ENCODE data around the gene KIF21A. TPM values are rescaled to one million over a fixed set of nuclear protein-coding genes. Genes with fewer than 3 reads are reported as not detected.

KIF21A gene
- total and polyA plus RNA-seq, 3 donors from 2014 or later: 13.3 to 89.2 (median 70.2) TPM

- DNase-seq: no peak
- no peak overlapping the region for H3K4me3 ChIP-seq
- no peaks in the 10 kb centered on the region for H3K4me1 ChIP-seq
- WGBS, 2 donors: 89 to 95% methylated on average over 2 of the region's 2 CpGs
- no peaks in the 10 kb centered on the region for H3K36me3 ChIP-seq (ENCODE audit: low read depth, missing control alignments)
- H3K27ac ChIP-seq: no peak overlapping the region
- no peaks in the 10 kb centered on the region for H3K9me3 ChIP-seq
- TF ChIP-seq CTCF (IDR thresholded peaks at IDR 0.05) (no peak), POLR2A (IDR thresholded peaks at IDR 0.05) (no peak)
- intact Hi-C loops (cut with DNase I; ENCODE audit: low total_unique reads): no loop called here
- no peaks in the 10 kb centered on the region for H3K27me3 ChIP-seq
Measured at GRCh38 chr12:39389399-39390150, 53.3 kb downstream of the KIF21A start.

- no peak overlapping the region for H3K27ac ChIP-seq
- no peaks in the 10 kb centered on the region for H3K36me3 ChIP-seq (ENCODE audit: low read depth, missing control alignments)
- no peak overlapping the region for H3K4me3 ChIP-seq
- intact Hi-C loops (cut with DNase I; ENCODE audit: low total_unique reads): no loop called here
- no peaks in the 10 kb centered on the region for H3K9me3 ChIP-seq
- DNase-seq: no peak
- TF ChIP-seq CTCF (IDR thresholded peaks at IDR 0.05) (no peak), POLR2A (IDR thresholded peaks at IDR 0.05) (no peak)
- no peaks in the 10 kb centered on the region for H3K4me1 ChIP-seq
- 87 to 90% methylated on average over 3 of the region's 3 CpGs for WGBS, 2 donors
- no peaks in the 10 kb centered on the region for H3K27me3 ChIP-seq
Measured at GRCh38 chr12:39386335-39386734, 56.6 kb downstream of the KIF21A start.

- Histone ChIP-seq H3K27ac (no peak overlapping the region), H3K27me3 (no peaks in the 10 kb centered on the region), H3K9me3 (no peaks in the 10 kb centered on the region), H3K4me3 (no peak overlapping the region), H3K4me1 (no peaks in the 10 kb centered on the region), H3K36me3 (ENCODE audit: low read depth, missing control alignments) (no peaks in the 10 kb centered on the region)
- TF ChIP-seq POLR2A (IDR thresholded peaks at IDR 0.05): no peak
- no peak for TF ChIP-seq CTCF (IDR thresholded peaks at IDR 0.05)
- no peak for DNase-seq
- WGBS, 2 donors: 69 to 82% methylated on average over 2 of the region's 2 CpGs
- intact Hi-C loops (cut with DNase I; ENCODE audit: low total_unique reads): no loop called here
Measured at GRCh38 chr12:39383114-39383513, 59.8 kb downstream of the KIF21A start.

- no peaks in the 10 kb centered on the region for H3K36me3 ChIP-seq (ENCODE audit: low read depth, missing control alignments)
- H3K9me3 ChIP-seq: no peaks in the 10 kb centered on the region
- no peak for DNase-seq
- intact Hi-C loops (cut with DNase I; ENCODE audit: low total_unique reads): no loop called here
- no peak overlapping the region for H3K4me3 ChIP-seq
- no peaks in the 10 kb centered on the region for H3K27me3 ChIP-seq
- no peak for TF ChIP-seq CTCF (IDR thresholded peaks at IDR 0.05)
- TF ChIP-seq POLR2A (IDR thresholded peaks at IDR 0.05): no peak
- 93 to 95% methylated on average over 9 to 10 of the region's 10 CpGs for WGBS, 2 donors
- no peak overlapping the region for H3K27ac ChIP-seq
- H3K4me1 ChIP-seq: no peaks in the 10 kb centered on the region
Measured at GRCh38 chr12:39380090-39380489, 62.8 kb downstream of the KIF21A start.

GRCh38 chr12:39378341-39378740, 64.6 kb downstream of the KIF21A start:
- intact Hi-C loops (cut with DNase I; ENCODE audit: low total_unique reads): no loop called here
- no peak for DNase-seq
- Histone ChIP-seq H3K4me1 (no peaks in the 10 kb centered on the region), H3K9me3 (no peaks in the 10 kb centered on the region), H3K4me3 (no peak overlapping the region), H3K36me3 (ENCODE audit: low read depth, missing control alignments) (no peaks in the 10 kb centered on the region), H3K27ac (no peak overlapping the region), H3K27me3 (no peaks in the 10 kb centered on the region)
- TF ChIP-seq POLR2A (IDR thresholded peaks at IDR 0.05) (no peak), CTCF (IDR thresholded peaks at IDR 0.05) (no peak)
- WGBS, 2 donors: 23 to 43% methylated on average over 1 of the region's 1 CpG

All from testis (tissue), 3 donors.